C1 segment of cervical spinal cord (tissue), 14 donors: ENCODE results near the gene HECTD4.
A peak's percentile ranks its signal among the peaks of the same experiment; 100 is the strongest.
"Not testable (repeated sequence)": the region's sequence is repeated elsewhere in the genome, so short reads cannot be mapped to it uniquely, and the experiment has no call there.

Source experiments
- DNase-seq, 14 donors: peaks; one replicate each; lab custom pipeline; 2025; lab: John Stamatoyannopoulos, UW

Gene HECTD4

DNA sequence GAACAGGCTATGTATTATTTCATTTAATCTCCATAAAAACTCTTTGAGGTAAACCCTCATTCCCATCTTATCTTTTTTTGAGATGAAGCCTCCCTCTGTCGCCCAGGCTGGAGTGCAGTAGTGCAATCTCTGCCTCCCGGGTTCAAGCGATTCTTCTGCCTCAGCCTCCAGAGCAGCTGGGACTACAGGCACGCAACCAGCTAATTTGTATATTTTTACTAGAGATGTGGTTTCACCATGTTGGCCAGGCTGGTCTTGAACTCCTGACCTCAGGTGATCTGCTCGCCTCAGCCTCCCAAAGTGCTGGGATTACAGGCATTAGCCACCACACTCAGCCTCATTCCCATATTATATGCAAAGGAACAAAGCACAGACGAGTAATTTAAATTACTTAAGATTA lies 25.5 kb upstream of the HECTD4 start:
- DNase-seq: not testable (repeated sequence)

DNA sequence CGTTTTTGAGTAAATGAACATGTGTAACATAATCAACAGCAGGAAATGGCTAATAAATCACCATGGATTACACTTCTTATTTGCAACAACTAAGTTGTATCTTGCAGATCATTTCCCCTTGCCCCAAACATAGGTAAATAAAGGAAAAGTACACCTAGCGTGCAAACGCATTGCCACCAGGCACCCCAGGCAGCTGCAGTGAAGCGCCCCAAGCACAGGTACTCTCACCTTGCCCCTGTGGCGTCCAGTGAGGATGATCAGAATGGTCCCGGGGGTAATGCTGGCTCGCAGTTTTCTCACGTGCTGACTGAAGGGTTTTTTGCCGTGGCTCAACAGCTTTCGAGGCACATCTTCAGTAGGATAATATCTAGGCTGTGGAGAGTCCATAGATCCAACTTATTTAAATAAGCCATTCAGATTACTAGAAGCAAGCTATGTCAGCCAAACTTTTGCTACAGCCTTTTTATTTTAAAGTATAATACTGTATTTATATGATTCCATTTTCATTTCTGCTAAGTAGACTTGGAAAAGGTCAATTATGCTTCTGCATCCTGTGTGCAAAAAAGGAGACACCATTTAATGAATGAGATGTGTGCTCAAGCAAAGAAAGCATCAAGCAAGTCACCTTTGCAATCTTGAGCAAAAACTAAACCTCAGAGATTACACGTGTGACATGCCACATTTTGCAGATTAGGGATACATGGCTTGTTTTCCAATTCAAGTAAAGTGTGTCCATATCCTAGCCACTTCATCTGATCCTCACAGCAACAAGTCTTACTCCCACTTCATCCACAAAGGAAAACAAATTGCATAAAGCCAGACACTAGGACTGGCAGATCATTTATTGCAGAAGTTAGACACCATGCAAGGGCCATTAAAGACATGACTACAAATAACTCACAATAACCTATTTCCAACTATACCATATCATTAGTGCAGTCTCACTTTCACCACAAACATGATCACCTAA lies 24.6 kb upstream of the HECTD4 start:
- DNase-seq: no peak

DNA sequence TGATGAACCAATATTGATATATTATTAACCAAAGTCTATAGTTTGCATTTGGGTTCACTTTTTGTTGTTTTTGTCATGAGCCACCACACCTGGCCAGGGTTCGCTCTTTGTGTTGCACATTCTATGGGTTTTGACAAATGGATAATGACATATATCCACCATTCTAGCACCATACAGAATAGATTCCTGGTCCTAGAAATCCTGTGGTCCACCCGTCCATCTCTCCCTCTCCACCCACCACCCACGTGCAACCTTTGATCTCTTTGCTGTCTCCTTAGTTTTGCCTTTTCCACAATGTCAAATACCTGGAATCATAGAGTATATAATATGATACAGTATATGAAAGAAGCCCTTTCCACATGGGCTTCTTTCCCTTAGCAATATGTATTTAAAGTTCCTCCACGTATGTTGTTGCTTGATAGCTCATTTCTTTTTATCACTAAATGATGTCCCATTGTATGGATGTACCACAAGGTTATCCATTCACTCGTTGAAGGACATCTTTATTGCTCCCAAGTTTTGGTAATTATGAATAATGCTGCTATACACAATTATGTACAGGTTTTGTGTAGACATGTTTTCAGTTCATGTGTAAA lies 19.8 kb upstream of the HECTD4 start:
- DNase-seq: no peak

DNA sequence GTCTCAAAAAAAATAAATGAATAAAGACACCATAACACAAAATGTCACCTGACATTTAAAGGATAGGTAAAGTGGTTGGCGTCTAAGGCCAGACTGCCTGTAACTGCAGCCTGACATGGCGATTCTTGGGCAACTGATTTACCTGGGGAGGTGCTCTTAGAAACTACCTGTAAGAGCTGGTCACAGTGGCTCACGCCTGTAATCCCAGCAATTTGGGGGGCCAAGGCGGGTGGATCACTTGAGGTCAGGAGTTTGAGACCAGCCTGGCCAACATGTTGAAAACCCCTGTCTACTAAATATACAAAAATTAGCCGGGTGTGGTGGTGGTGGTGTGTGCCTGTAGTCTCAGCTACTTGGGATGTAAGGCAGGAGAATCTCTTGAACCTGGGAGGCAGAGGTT lies 18.8 kb upstream of the HECTD4 start:
- no peak for DNase-seq

DNA sequence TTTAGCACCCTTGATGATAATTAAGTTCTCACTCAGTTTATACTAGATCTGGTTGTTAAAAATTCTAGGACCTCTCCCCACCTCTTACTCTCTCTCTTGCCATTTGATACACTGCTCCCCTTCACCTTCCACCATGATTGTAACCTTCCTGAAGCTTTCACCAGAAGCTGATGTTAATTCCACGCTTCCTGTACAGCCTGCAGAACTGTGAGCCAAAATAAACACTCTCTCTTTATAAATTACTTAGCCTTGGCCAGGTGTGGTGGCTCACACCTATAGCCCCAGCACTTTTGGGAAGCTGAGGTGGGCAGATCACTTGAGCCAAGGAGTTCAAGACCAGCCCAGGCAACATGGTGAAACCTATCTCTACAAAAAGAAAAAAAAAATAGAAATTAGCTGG lies 11.1 kb upstream of the HECTD4 start:
- no peak for DNase-seq

DNA sequence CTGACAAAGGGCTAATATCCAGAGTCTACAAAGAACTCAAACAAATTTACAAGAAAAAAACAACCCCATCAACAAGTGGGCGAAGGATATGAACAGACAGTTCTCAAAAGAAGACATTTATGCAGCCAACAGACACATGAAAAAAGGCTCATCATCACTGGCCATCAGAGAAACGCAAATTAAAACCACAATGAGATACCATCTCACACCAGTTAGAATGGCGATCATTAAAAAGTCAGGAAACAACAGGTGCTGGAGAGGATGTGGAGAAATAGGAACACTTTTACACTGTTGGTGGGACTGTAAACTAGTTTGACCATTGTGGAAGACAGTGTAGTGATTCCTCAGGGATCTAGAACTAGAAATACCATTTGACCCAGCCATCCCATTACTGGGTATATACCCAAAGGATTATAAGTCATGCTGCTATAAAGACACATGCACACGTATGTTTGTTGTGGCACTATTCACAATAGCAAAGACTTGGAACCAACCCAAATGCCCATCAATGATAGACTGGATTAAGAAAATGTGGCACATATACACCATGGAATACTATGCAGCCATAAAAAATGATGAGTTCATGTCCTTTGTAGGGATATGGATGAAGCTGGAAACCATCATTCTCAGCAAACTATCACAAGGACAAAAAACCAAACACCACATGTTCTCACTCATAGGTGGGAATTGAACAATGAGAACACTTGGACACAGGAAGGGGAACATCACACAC lies 7.9 kb upstream of the HECTD4 start:
- DNase-seq: not testable (repeated sequence)

DNA sequence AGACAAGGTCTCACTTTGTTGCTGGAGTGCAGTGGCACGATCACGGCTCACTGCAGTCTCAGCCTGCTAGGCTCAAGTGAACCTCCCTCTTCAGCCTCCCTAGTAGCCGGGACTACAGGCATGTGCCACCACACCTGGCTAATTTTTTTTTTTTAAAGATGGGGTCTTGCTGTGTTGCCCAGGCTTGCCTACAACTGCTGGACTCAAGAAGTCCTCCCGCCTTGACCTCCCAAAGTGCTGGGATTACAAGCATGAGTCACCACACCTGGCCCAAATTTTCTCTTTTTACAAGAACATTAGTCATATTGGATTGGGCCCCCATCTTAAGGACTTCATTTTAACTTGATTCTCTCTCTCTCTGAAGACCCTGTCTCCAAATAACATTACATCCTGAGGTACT lies 7.0 kb upstream of the HECTD4 start:
- no peak for DNase-seq

DNA sequence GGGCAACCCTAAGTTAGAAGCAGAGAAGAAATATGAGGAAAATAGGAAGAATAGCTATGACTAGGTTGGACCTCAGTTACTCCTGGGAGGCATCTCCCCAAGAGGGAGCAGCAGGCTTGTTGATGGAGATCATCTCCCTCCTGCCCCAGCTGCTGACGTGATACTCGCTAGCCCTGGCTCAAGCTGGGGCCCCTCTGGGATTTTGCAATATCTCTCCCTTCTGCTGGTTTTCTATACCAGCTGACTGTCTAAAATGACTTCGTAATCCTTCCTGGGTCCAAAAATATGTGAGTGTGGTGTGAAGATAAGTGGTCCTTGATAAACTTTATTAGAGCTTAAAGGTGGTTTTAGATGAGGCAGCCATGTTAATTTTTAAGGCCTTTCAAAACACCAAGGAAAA lies 4.5 kb upstream of the HECTD4 start:
- peak in 1 of 14 donors; percentile 2 for DNase-seq

DNA sequence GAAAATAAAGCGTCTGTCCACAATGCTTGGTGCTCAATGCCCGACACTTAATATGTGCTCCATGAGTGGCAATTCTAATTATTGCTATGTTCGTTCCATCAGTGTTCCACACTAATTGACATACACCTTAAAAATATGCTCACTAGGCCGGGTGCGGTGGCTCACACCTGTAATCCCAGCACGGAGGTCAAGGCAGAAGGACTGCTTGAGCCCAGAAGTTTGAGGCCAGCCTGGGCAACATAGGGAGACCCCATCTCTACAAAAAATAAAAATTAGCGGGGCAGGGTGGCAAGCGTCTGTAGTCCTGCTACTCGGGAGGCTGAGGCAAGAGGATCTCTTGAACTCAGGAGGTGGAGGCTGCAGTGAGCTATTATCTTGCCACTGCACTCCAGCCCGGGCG lies 635 bp upstream of the HECTD4 start:
- DNase-seq: no peak

DNA sequence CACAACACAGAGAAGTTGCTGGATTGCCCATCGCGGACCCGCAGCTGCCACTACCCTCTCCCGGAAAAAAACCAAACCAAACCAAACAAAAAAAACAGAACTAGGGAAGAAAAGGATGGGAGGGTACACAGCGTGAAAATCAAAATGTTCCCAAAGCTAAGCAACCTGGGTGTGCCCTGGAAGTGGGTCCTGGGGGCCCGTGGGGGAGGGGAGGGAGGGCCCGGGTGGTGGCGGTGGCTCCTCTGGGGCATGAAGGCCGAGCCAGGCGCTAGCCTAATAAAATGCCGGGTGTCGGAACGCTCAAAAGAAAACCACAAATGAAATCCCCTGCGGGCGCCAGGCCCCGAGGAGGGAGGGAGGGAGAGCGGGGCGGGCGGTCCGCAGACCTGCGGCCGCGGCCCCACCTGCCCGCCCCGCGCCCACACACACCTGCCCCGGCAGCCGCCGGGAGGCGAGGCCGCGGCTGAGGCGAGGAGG lies 787 bp downstream of the HECTD4 start:
- DNase-seq: peak in 6 of 14 donors; percentile 37 to 56 (median 46)

DNA sequence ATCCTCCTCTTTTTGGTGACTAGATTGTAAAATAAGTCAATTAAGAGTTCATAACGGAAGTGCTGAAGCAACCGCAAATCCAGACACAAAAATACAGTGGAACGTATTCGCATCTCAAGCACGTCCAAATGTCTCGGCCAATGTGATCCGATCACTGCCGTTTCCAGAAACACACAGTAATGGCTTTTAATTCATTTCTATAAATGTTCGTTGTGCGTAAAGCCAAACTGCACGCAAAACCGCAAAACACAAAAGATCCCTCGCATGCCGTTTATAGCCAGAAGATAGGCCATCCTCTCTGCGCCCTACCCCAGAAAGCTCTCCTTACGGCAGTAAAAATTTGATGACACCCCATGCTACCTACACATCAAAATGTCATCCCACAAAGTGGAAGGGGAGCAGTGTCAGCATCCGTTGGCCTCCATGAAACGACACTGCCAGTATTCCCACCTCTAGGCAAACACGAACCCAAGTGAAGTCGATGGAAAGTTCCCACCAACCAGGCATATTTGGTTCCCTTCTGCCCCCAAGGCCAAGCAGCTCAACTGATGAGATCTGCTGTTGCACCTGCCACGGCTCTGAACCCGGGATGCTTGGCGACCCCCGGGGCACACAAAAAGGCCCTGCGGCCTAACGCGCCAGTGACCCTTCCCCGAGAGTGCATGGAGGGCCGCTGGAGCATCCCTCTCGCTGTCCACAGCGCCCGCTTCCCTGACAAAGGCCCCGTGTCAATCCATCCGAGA lies 1.4 kb downstream of the HECTD4 start:
- DNase-seq: peak in 5 of 14 donors; percentile 9 to 54 (median 39)

DNA sequence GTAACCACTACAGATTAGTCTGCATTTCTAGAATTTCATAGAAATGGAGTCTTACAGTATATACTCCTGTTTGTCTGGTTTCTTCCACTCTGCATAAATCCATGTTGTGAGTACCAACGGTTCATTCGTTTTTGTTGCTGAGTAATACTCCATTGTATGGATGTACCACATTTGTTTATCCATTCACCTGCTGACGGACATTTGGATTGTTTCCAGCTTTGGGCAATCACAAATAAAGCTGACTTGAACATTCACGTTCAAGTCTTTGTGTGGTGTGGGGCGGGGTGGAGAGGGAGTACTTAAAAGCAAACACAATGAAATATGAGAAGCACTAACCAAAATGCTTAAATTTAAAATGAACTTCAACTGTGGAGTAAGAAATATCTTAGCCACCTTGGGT lies 7.1 kb downstream of the HECTD4 start:
- no peak for DNase-seq

DNA sequence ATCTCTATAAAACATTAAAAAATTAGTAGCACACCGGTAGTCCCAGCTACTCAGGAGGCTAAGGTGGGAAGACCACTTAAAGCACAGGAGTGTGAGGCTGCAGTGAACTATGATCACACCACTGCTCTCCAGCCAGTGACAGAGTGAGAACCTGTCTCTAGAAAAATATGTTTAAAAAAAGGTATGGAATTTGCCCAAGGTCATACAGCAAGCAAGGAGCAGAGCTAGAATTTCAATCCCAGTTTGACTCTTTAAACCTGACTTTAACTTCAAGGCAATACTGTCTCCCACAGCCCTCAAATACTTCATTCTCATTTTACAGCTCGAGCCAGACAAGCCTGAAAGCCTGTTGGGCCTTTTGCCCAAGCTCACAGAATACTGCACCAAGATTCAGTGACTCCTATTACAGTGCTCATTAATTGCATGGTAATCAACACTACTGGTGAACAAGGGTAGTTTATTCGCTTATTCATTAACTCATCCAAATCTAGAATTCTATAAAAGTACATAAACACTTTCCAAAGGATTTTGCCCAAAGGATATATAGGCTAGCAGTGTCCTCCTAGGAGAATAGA lies 8.0 kb downstream of the HECTD4 start:
- DNase-seq: no peak

DNA sequence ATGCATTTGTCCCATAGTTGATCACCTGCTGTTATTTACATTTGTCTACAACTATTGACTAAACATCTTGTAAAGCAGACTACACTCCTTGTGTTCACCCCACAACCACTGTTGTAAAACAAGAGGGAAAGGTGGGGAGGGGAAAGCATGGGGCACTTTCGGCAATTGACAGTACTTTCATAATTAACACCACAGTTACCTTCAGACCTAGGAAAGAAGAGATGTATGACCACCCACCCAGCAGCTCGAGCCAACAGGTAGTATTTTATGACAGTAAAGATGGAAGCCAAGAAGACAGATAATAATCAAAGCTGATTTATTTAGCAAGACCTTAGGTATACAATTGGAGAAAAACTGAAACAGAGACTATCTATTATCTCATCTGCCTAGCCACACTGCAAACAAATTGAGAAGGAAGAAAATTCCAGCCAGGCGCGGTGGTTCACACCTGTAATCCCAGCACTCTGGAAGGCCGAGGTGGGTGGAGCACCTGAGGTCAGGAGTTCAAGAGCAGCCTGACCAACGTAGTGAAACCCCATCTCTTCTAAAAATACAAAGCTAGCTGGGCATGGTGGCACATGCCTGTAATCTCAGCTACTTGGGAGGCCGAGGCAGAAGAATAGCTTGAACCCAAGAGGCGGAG lies 11.2 kb downstream of the HECTD4 start:
- DNase-seq: no peak

DNA sequence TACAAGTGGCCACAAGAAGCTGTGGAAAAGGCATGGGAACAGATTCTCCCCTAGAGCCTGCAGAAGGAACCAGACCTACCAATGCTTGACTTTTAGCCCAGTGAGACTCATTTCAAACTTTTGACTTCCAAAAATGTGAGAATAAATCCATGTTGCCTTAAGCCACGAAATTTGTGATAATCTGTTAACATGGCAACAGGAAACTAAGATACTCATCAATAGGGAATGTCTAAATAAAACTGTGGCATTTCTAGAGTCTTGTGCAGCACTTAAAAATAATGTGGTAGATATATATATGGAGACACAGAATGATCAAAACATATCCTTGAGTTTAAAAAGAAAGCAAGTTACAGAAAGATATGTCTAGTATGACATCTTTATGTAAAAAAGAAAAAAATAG lies 12.0 kb downstream of the HECTD4 start:
- DNase-seq: no peak

DNA sequence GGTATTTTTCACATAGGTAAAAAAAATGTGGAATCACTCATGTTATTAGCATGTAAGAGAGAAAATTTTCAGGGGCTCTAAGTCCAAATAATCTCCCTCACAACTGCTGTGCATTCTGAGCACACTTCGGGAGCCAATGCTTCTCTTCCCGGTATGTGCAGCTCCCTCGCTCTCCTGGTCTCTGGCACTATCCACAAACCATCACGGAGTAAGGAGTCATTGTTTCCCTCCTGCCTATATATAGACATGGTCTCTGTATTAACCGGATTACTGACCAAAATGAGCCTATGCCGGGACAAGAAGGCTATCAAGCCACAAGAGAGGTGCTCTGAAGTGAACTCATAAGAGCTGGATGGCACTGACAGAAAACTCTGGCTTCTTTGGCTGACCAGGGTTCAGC lies 13.4 kb downstream of the HECTD4 start:
- peak in 1 of 14 donors; percentile 65 for DNase-seq

DNA sequence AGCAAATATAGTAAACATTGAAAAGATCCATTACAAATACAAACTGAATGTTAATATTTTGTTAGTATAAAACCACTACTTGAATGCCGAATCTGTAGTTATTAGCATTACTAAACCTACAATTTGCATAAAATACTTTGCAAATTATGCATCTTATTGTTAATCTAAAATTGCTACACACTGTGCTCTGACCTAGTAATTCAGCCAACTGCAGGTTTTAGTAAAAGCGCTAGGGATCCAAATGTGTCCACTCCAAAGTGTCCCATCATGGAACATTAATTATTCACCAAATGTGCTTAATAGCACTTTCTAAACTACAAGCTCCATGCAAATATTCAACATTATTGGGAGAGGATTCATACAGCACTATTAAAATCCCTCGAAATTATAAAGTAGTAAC lies 14.3 kb downstream of the HECTD4 start:
- peak in 1 of 14 donors; percentile 52 for DNase-seq

DNA sequence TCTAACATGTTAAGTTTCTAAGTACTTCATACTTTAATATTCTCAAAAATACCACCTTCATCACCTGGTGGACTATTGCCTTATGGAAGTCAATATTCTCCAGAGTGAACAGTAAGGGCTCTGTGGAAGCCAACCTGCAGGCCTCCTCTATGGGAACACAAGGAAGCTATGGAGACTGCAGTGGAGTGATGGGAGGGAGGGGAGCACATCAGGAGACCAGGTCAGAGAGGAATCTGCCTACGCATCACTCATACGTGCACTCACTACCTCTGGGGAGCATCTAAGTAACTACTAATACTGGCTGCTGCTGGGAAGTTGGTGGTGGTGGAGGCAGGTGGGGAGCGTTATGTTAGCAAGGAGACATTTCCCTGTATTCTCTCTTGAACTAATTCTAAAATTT lies 19.9 kb downstream of the HECTD4 start:
- no peak for DNase-seq

DNA sequence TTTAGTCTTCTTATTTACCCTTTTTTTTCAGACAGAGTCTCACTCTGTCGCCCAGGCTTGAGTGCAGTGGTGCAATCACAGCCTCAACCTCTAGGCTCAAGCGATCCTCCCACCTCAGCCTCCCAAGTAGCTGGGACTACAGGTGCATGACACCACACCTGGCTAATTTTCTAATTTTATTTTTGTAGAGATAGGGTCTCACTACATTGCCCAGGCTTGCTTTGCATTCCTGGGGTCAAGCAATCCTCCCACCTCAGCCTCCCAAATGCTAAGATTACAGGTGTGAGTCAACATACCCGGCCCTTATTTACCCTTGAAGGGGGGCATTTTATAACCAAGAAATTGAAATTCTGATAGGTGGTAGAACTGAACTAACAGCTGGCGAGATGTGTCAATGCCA lies 21.0 kb downstream of the HECTD4 start:
- no peak for DNase-seq

DNA sequence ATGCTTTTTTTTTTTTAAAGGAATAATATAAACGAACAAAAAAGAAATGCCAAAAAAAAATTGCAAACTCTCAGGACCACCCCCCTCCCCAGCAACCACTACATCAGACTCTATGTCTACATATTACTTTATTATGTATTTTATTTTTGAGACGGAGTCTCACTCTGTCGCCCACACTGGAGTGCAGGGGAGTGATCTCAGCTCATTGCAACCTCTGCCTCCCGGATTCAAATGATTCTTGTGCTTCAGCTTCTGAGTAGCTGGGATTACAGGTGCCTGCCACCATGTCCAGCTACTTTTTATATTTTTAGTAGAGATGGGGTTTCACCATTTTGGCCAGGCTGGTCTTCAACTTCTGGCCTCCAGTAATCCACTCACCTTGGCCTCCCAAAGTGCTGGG lies 22.9 kb downstream of the HECTD4 start:
- DNase-seq: no peak

DNA sequence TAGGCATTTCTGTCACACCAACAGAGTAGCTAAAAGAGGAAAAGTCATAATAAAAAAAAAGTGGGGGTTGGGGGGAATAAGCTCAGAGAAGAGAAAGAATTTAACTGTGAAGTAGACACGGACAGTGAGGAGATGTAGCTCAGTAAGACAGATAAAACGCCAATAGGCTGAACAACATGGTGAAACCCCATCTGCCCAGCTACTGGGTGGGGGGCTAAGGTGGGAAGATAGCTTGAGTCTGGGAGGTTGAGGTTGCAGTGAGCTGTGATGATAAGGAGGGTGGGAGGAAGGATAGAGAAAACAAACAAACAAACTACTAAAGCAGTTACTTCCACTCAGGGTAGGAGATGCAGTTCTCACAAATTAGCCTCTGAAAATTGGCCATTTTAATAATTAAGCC lies 25.0 kb downstream of the HECTD4 start:
- DNase-seq: no peak
